ENCODE measurements around the gene TYMS. TPM values are rescaled to one million over a fixed set of nuclear protein-coding genes. Genes with fewer than 3 reads are reported as not detected.

TYMS gene
- total and polyA plus RNA-seq, 9 of the 15 experiments (the other 6 are each of a cell fraction or from before 2014, with no cell fraction given) = 69.1 to 409 (median 175) TPM

DNA sequence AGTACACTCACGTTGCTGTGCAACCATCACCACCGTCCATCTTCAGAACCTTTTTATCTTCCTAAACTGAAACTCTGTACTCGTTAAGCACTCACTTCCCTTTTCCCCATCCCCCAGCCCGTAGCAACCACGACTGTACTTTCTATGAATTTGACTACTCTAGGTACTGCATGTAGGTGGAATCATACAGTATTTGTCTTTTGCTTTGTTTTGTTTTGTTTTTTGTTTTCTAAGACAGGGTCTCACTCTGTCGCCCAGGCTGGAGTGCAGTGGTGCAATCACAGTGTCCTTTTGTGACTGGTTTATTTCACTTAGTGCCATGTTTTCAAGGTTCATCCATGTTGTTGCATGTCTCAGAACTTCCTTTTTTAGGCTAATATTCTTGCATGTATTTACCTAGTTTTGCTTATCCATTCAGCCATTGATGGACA, 7.0 kb upstream of the TYMS start (continued):
- TF ChIP-seq, protein P1, sequence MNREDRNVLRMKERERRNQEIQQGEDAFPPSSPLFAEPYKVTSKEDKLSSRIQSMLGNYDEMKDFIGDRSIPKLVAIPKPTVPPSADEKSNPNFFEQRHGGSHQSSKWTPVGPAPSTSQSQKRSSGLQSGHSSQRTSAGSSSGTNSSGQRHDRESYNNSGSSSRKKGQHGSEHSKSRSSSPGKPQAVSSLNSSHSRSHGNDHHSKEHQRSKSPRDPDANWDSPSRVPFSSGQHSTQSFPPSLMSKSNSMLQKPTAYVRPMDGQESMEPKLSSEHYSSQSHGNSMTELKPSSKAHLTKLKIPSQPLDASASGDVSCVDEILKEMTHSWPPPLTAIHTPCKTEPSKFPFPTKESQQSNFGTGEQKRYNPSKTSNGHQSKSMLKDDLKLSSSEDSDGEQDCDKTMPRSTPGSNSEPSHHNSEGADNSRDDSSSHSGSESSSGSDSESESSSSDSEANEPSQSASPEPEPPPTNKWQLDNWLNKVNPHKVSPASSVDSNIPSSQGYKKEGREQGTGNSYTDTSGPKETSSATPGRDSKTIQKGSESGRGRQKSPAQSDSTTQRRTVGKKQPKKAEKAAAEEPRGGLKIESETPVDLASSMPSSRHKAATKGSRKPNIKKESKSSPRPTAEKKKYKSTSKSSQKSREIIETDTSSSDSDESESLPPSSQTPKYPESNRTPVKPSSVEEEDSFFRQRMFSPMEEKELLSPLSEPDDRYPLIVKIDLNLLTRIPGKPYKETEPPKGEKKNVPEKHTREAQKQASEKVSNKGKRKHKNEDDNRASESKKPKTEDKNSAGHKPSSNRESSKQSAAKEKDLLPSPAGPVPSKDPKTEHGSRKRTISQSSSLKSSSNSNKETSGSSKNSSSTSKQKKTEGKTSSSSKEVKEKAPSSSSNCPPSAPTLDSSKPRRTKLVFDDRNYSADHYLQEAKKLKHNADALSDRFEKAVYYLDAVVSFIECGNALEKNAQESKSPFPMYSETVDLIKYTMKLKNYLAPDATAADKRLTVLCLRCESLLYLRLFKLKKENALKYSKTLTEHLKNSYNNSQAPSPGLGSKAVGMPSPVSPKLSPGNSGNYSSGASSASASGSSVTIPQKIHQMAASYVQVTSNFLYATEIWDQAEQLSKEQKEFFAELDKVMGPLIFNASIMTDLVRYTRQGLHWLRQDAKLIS (CRISPR knock-in tag; IDR thresholded peaks at IDR 0.05) = no peak; the same call in 1 of the 2 replicates
- 0 out of 2 replicates have a peak, but pooled peaks have one; percentile 45 for TF ChIP-seq NCOA1 (IDR thresholded peaks at IDR 0.05; ENCODE audit: low read depth)
- peak; percentile 60; the same call in 1 of the 2 replicates for TF ChIP-seq NFATC3 (IDR thresholded peaks at IDR 0.05)
- TF ChIP-seq, protein P2, sequence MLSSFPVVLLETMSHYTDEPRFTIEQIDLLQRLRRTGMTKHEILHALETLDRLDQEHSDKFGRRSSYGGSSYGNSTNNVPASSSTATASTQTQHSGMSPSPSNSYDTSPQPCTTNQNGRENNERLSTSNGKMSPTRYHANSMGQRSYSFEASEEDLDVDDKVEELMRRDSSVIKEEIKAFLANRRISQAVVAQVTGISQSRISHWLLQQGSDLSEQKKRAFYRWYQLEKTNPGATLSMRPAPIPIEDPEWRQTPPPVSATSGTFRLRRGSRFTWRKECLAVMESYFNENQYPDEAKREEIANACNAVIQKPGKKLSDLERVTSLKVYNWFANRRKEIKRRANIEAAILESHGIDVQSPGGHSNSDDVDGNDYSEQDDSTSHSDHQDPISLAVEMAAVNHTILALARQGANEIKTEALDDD (IDR thresholded peaks at IDR 0.05) = peak; percentile 94
- TF ChIP-seq CBFA2T3 (IDR thresholded peaks at IDR 0.05) = peak; percentile 33; the same call in 1 of the 2 replicates
- no peak for TF ChIP-seq ZNF707 (CRISPR knock-in tag; conservative IDR thresholded peaks at IDR 0.05)
- TF ChIP-seq, protein P3, sequence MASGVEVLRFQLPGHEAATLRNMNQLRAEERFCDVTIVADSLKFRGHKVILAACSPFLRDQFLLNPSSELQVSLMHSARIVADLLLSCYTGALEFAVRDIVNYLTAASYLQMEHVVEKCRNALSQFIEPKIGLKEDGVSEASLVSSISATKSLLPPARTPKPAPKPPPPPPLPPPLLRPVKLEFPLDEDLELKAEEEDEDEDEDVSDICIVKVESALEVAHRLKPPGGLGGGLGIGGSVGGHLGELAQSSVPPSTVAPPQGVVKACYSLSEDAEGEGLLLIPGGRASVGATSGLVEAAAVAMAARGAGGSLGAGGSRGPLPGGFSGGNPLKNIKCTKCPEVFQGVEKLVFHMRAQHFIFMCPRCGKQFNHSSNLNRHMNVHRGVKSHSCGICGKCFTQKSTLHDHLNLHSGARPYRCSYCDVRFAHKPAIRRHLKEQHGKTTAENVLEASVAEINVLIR (CRISPR knock-in tag; IDR thresholded peaks at IDR 0.05) = 0 out of 2 replicates have a peak, but pooled peaks have one; percentile 21
- TF ChIP-seq, protein P4, sequence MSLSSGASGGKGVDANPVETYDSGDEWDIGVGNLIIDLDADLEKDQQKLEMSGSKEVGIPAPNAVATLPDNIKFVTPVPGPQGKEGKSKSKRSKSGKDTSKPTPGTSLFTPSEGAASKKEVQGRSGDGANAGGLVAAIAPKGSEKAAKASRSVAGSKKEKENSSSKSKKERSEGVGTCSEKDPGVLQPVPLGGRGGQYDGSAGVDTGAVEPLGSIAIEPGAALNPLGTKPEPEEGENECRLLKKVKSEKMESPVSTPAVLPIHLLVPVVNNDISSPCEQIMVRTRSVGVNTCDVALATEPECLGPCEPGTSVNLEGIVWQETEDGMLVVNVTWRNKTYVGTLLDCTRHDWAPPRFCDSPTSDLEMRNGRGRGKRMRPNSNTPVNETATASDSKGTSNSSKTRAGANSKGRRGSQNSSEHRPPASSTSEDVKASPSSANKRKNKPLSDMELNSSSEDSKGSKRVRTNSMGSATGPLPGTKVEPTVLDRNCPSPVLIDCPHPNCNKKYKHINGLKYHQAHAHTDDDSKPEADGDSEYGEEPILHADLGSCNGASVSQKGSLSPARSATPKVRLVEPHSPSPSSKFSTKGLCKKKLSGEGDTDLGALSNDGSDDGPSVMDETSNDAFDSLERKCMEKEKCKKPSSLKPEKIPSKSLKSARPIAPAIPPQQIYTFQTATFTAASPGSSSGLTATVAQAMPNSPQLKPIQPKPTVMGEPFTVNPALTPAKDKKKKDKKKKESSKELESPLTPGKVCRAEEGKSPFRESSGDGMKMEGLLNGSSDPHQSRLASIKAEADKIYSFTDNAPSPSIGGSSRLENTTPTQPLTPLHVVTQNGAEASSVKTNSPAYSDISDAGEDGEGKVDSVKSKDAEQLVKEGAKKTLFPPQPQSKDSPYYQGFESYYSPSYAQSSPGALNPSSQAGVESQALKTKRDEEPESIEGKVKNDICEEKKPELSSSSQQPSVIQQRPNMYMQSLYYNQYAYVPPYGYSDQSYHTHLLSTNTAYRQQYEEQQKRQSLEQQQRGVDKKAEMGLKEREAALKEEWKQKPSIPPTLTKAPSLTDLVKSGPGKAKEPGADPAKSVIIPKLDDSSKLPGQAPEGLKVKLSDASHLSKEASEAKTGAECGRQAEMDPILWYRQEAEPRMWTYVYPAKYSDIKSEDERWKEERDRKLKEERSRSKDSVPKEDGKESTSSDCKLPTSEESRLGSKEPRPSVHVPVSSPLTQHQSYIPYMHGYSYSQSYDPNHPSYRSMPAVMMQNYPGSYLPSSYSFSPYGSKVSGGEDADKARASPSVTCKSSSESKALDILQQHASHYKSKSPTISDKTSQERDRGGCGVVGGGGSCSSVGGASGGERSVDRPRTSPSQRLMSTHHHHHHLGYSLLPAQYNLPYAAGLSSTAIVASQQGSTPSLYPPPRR (CRISPR knock-in tag; IDR thresholded peaks at IDR 0.05; ENCODE audit: borderline replicate concordance) = no peak
- no peak for TF ChIP-seq NR4A1 (CRISPR knock-in tag; IDR thresholded peaks at IDR 0.05)
- no peak for TF ChIP-seq NR4A1 (tag; IDR thresholded peaks at IDR 0.05)
- TF ChIP-seq, protein P5, sequence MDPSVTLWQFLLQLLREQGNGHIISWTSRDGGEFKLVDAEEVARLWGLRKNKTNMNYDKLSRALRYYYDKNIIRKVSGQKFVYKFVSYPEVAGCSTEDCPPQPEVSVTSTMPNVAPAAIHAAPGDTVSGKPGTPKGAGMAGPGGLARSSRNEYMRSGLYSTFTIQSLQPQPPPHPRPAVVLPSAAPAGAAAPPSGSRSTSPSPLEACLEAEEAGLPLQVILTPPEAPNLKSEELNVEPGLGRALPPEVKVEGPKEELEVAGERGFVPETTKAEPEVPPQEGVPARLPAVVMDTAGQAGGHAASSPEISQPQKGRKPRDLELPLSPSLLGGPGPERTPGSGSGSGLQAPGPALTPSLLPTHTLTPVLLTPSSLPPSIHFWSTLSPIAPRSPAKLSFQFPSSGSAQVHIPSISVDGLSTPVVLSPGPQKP (CRISPR knock-in tag; IDR thresholded peaks at IDR 0.05) = no peak
- TF ChIP-seq ZNF174 (CRISPR knock-in tag; IDR thresholded peaks at IDR 0.05) = no peak
- TF ChIP-seq, protein P6, sequence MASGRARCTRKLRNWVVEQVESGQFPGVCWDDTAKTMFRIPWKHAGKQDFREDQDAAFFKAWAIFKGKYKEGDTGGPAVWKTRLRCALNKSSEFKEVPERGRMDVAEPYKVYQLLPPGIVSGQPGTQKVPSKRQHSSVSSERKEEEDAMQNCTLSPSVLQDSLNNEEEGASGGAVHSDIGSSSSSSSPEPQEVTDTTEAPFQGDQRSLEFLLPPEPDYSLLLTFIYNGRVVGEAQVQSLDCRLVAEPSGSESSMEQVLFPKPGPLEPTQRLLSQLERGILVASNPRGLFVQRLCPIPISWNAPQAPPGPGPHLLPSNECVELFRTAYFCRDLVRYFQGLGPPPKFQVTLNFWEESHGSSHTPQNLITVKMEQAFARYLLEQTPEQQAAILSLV (tag; IDR thresholded peaks at IDR 0.05) = peak; percentile 46; the same call in 1 of the 2 replicates
- TF ChIP-seq RBM39 (optimal IDR thresholded peaks at IDR 0.05; ENCODE audit: low read depth, low read length) = no peak
- TF ChIP-seq FOXP1 (CRISPR knock-in tag; IDR thresholded peaks at IDR 0.05) = no peak
